A673 (cell line): Measurements from ENCODE around the gene MCM9.

Source experiments
- CTCF ChIP-seq: fragments of 300-800, 200-600 bp; sonication (generic); conservative IDR thresholded peaks from 2 replicates; pipeline ENCODE4 v1.5.1; 2017; ENCODE audit warnings: low read depth, mild to moderate bottlenecking, antibody characterized with exemption, low read length, moderate library complexity, mixed read lengths
- EZH2 ChIP-seq: fragments of 200-600 bp; sonication (generic); IDR thresholded peaks from 2 replicates; pipeline ENCODE4 v1.6.1; 2017; ENCODE audit warnings: borderline replicate concordance, low read depth, mild to moderate bottlenecking, mixed read lengths, antibody characterized with exemption, low read length; ENCODE audit not compliant: poor library complexity, severe bottlenecking

GRCh38 chr6:118781897-118782296, 153.1 kb downstream of the MCM9 start:
- no peak for TF ChIP-seq CTCF
- no peak for TF ChIP-seq EZH2
